Activated effector memory CD4-positive, alpha-beta T cell treated with Interleukin-2 at 50 U/mL for 16 hours (primary cell): Measurements from ENCODE around the gene JMJD1C.

ENCODE experiments used
- DNase-seq: peaks from one replicate; pipeline ENCODE4 v3.0.0-alpha.2; 2020

The JMJD1C gene

DNA sequence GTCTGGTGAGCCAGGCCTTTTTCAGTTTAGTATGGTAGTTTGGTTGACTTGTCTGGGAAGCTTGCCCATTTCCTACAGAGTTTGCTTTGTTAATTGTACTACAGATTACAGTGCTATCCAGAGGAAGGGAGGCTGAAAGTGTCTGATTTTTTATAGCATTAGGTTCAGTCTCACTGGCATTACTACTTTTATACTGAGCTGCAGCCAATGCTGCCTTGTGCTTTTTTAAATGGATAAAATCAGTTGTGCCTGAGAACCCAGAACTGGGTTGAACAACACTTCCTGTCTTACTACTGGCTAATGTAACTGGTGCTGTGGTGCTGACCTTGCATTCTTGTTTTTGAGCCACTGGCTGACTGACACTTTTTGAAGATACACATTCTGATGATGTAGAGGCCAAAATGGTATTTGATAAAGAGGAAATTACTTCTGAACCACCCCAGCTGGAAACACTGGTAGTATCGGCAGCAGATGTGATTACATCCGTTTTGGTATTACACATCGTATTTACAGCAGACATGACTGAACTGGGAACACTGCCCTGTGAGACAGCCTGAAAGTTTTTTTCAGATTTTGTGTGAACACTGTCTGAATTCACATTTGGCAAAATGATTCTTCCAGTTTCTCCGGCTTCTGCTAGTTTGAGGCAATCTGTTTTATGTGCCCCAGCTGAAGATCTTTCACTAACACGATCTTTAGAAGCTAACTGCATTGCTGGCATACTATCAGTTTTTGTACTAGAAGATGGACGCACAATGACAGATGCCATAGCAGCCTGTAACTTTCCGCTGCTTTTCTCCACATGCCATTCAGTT lies 258.6 kb downstream of the JMJD1C start:
- no peak for DNase-seq

DNA sequence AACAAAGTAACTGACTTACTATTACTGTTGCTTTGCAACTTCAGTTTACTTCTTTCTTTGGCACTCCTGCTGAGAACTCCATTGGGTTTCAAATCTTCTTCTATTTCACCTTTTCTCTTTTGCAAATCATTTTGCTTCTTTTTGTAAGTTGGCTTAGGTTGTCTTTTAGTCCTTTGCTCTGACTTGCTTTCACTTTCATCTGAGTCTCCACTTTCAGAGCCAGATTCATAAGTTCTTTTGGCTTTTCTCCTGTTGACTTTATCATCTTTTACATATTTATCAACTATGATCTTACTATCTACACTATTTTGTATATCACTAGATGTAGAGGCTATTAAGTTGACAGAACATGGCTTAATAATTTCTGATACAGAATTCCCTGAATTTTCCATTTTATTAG lies 259.2 kb downstream of the JMJD1C start:
- DNase-seq, result no peak

DNA sequence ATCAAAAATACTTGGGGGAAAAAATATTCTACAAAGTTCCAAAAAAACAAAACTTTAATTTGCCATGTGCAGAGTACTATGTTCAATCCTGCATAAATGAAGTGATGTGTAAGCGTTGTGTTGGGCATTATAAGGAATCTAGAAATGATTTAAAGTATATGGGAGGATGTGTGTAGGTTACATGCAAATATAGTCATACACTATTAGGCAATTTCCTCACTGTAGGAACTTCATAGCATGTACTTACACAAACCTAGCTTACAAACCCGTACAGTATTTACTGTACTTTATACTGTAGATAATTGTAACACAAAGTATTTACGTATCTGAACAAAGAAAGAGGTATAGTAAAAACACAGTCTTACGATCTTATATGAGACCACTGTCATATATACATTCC lies 260.4 kb downstream of the JMJD1C start:
- no peak for DNase-seq

DNA sequence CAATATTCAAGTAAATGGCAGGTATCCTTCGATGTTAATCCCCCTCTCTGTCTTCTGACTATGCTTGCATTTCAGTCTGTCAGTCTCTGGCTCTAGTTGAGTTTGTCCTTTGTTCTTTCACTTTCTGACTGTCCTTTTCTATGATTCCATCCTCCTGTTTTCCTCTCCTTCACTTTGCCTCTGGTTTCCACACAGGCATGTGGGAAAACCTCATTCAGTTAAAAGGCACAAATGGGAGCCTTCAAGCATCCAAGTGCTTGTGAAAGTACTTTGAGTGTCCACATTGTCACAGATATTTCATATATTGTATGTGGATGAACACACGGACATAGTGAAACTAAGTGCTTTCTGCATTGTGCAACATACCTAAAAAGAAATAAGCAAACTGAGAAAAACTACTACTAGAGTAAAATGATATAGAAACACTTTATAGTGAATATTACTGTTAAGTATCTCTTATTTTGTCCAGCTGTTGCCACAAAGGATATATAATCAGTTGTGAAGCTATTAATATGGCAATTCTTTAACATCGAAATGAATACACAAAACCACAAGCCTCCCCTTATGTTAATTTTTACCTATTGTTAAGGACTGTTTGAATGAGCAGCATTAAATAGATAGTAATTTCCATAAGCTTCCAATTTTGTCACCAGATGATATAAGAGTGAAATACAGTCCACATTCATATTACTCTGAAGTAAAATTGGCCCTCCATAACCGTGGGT lies 260.9 kb downstream of the JMJD1C start:
- DNase-seq, result no peak

DNA sequence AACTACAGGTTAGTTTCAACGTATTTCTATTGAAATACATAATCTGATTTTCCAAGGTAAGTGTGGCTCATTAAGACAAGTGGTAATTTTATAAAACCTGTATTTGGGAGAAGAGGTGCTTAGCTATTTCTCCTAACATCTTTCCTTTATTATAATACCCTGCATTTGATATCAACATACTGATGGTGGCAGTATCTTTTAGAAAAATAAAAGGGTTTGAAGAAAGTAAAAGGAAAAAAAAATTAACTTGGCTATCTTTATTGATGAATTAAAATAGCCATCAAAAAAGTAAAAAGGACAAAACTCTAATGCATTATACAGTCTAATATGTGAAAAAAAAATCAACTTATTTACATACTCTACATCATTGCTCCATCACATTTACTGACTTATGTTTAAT lies 264.7 kb downstream of the JMJD1C start:
- no peak for DNase-seq

DNA sequence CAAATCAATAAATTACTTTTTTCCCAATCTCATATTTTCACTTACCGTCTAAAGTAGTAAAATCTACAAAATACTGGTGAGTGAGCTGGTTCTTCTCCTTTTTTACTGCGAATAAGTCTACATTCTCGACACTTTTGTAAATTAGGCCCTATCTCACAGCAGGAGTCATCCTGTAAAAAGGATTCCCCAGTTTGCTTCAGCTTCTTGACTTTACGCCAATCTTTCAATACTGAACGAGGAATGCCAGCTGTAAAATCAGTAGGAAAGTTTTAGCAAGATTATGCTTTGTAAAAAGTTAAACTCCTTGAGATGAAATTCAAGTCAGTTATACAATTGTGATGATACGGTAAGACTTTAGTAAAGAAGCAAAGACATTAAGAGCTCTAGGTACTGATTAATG lies 265.3 kb downstream of the JMJD1C start:
- DNase-seq, result no peak

DNA sequence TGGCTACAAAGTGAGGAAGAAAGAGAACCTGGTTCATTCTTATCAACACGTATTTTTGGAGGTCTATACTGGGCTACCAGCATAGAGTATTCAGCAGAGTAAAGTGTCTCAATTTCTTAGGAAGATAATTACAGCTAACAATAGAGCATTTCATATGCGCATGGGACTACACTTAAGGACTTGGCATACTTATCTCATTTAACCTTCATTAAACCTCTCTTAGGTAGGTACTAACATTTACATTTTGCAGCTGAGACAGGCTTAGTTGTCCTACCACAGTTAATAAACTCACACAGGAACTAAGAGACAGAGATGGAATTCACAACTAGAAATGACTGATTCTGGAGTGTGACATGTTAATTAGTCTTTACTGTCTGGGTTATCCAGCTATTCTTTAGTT lies 266.1 kb downstream of the JMJD1C start:
- no peak for DNase-seq

DNA sequence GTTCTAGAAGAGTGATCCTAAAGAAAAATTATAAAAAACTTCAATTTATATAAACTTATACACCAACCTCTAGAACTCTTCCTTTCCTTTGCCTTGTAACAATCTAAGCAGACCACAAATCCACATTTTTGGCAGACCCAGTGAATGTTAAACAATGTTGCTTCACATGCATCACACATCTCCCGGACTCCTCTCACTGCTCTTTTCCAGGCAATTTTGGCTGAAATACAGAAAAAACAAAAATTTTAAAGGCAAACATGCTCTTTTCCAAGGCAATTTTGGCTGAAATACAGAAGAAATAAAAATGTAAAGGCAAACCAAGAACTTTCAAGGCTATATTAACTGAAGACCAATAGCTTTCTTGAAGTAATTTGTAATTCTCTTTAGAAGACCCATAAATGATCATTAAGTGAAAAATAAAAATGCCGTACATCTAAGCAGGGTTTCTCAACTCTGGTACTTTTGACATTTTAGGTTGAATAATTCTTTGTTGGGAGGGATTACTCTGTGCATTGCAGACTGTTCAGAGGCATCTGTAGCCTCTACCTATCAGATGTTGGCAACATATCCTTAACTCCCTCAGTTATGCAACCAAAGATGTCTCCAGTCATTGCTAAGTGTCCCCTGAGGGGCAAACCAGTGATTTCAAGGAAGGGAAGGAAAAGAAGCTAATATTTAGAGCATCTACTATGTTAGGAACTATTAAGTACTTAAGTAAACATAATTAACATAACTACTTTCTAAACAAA lies 268.3 kb downstream of the JMJD1C start:
- DNase-seq, result no peak

DNA sequence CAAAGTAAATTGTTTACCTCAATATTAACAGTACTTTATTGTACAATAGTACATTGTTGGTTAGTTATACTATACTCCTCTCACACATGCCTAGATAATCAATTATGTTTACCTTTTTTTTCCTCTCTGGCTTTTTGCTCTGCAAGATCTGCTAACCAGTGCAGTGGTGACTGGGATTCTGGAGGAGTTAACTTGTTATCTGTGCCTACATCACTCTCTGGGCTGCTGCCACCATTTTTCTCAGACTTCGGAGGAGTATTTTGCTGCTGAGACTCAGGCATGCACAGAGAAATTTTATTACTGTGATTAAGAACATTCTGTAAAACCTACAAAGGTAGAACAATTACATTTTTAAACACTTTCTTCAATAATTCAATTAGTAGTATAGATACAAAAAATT lies 273.0 kb downstream of the JMJD1C start:
- DNase-seq, result no peak

DNA sequence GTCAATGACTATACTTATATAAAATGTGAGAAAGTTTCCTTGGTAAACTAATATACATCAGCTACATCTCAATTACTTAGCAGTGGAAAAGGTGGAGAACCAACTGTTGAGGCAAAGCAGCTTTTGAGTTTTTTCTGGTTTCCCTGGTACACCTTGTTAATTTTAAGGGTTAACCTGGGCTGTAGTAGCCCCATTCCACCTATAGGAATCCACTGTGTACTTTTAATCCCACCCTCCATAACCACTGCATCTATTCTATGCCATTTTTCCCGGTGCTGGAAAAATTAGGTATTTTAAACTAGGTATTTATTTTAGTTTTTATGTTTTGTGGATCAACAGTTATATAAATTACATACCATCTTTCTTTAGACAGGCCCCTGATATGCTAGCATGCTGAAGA lies 290.2 kb downstream of the JMJD1C start:
- no peak for DNase-seq

DNA sequence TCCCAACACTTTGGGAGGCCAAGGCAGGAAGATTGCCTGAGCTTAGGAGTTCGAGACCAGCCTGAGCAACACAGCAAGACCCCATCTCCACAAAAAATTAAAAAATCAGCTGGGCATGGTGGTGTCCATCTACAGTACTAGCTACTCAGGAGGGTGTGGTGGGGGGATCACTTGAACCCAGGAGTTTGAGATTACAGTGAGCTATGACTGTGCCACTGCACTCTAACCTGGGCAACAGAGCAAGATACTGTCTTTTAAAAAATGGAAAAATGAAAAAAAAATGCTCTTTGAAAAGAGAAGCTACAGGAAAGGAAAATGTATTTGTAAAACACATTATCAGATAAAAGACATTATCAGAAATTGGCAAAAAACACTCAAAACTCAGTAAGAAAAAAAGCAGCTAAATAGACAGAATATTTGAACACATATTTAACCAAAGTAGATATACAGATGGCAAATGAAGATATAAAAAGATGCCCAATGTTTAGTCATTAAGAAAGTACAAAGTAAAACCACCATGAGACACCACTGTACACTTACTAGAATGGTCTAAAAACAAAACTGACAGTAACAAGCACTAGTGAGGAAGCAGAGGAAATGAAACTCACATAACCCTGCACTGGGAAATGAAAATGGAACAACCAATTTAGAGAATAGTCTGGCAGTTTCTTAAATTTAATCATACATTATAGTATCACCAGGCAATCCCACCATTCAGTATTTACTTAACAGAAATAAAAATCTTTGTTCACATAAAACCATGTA lies 292.1 kb downstream of the JMJD1C start:
- no peak for DNase-seq

DNA sequence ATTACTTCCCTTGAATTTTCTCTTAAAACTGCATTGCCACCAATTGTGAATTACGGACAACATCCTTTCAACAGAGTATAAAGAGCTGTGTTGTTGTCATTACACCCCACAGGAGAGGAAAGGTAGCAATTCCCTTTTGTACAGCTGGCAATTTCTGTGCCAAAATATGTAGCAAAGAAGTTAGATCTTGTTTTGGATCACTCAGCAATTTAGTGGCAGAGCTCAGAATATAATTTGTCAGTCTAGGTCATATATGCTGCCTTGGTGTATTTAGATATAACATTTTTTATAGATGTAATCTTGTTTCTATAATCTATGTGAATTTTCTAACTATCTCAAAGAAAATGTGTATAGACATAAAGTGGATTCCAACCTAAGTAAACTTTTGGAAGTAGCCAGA lies 293.9 kb downstream of the JMJD1C start:
- DNase-seq, result no peak

DNA sequence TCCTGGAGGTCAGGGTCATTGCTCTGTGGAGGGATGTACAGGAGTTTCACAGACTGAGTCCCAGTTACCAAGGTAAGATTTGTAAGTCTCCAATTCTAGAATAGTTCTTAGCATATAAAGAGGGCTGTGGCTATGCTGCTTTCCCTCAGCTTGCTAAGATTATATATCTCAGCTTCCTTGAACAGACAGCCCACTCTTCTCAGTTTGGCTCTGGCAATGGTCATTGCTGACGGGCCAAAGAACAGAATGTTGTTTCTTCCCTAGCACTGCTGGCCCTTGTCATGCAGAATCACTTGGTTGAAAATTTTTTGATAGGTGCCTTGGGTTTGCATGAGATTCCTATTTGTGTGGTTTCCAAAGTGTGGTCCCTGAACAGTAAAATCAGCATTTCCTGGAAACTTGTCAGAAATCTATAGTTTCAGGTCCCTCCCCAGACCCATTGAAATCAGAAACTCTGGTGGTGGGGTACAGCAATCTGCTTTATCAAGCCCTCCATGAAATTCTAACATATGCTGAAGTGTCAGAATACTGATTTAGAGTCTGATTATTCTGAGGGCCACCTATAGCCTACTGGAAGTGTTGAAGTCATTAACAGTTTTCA lies 294.4 kb downstream of the JMJD1C start:
- no peak for DNase-seq

DNA sequence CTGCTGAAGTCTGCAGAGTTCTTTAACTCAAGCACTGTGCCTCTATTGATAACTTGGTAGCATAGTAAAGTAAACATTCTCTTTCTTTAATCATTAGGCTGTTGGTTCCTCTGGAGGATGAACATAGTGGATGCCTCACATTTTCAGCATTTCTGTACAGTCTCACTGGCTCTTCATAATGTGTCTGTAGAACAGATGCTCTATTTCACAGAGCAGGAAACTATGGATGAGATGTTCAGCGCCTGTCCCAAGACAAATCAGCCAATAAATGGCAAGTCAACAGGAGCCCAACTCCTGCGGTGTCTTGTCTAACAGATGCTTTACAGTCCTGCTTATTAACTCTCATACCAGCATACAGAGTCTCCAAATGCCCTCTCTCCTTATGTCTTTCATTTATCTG lies 296.2 kb downstream of the JMJD1C start:
- no peak for DNase-seq

DNA sequence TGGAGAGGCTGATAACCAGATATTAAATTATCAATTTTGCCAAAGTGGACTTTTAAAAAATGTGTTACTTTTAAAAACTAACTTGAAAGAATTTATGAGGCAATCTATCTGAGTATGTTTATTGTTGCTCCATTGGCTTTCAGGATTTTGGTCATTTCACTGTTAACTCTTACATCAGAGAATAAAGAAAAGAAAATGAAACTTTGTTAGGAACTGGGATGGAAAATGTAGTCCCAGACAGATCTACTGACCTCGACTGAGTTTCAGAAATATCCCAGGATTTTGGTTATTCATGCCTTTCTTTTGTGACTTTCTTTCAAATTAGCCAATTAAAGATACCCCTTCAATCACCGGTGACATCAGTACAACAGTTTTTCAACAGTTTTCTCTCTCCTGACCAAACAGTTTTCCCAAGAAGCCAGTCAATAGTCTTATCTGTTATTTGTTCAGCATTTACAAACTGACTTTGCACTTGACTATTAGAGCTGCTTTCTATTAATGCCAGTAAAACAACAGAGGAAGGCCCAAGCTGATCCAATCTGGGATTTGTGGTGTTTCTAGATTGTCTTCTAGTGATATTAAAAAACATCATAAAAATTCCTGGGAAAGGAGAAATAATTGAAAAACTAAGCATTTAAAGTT lies 296.8 kb downstream of the JMJD1C start:
- no peak for DNase-seq

DNA sequence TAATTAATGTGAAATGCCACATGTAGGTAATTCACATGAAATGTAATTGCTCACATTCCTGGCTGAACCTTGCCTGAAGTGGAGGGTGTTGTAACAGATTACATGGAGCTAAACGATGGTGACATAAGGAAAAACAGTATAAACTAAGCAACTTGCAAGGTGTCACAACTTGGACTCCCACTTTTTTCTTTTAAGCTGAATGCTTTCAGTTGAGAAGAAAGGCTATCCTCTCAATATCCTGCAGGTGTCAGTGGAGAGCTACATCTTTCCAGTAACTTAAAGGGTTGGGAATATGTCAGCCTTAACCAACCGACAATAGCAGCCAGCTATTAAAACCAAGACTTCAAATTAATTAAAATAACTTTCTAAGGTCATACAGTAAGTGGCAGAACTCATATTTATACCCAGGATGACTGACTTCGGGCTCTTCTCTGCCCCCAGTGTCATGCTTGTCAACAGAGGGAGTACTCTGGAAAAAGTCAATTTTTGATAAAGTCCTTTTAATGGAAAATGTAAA lies 299.0 kb downstream of the JMJD1C start:
- no peak for DNase-seq

DNA sequence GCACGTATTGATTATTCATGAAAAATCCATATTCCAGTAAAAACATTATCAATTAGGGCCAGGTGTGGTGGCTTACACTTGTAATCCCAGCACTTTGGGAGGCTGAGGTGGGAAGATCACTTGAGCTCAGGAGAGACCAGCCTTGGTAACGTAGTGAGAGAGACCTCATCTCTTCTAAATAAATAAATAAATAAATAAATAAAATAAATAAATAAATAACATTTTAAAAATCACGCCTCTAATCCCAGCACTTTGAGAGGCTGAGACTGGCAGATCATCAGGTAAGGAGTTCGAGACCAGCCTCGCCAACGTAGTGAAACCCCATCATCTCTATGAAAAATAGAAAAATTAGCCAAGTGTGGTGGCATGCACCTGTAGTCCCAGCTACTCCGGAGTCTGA lies 300.5 kb downstream of the JMJD1C start:
- DNase-seq, result no peak

DNA sequence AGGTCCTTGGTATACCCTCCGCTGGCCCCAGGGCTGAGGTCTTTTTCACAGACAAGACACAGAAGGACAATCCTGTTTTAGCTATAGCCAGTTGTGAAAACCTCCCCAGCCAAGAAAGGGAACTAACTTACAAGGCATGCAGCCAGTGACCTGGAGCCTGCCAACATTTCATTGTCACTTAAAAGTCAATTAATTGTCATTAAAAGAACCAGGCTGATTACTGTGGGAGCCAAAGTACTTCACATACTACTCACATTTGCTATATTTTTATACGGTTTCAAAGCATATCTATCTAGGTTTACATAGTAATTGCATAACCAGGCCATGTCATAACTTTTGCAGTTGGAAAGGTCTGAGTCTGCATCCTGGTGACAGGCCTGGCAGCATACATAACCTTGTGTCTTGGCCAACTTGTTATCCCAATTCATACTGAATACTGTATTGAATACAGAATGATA lies 301.6 kb downstream of the JMJD1C start:
- DNase-seq, result no peak

DNA sequence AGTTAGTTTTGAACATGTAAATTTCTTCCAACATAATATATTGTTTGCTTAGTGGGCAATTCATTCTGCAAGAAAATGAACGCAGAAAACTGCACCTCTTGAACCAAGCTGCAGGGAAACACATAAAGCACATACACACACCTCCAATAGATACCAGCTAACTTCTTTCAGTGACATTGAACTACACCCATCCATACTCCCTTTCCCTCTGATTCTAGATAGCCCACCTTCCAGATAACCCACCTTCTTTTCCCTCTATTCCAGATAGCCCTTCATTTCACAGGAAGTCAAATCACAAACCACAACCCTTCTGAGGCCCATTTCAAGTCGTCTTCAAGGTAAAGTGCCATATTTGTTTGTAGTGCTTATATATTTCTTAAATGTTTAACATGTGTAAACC lies 304.2 kb downstream of the JMJD1C start:
- DNase-seq, result no peak

DNA sequence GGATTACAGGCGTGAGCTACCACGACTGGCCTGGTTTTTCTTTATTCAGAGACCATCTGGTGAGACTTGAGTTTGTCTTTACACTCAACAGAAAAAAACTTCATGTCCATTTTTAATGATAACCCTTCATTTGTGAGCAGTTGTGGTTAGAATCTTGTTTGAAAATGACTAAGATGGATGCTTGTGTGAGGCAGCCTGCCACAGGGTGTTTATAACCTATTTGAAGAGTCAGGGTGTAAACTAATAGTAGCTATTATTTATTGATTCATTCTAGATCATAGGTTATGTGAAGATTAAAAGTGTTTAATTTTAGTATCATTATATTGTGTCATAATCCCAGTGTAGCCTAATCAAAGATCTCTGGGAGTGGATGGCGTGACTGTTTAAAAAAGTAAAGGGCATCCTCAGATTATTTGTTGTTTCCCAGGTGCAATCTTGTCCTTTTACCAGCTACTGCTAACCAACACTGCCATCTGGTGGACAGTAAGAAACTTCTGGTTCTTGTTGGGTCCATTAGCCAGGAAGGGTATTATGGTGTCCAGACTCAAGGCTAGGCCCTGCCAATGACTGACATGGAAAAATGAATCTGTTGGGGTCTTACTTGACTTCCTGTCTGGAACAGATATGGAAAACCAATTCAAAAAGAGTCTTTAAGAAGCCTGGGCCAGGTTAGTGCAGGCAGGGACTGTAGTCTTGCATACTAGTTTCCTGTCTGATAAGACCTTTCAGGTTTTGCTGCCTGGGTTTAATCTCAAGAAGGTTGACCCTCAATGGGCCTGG lies 307.7 kb downstream of the JMJD1C start:
- no peak for DNase-seq

DNA sequence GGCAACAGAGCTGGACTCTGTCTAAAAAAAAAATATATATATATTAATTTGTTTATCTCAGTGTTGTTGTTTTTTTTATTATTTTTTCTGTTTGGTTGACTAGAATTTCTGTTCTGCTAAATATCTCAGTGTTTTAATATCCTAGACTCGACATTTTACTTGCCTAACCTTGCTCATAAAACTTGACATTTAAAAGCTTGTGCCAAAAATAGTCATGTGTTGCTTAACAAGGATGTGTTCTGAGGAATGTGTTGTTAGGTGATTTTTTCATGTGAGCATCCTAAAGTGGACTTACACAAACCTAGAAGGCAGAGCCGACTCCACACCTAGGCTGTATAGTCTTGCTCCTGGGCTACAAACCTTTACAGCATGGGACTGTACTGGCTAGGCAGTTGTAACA lies 309.5 kb downstream of the JMJD1C start:
- no peak for DNase-seq
